Measurements from ENCODE around the gene ZBTB39. TPM values are rescaled to one million over a fixed set of nuclear protein-coding genes. Genes with fewer than 3 reads are reported as not detected.
"Not testable (repeated sequence)": the region's sequence is repeated elsewhere in the genome, so short reads cannot be mapped to it uniquely, and the experiment has no call there.

ZBTB39 gene
- total RNA-seq, 1 donor from 2014 or later, result 8.2 TPM

DNA sequence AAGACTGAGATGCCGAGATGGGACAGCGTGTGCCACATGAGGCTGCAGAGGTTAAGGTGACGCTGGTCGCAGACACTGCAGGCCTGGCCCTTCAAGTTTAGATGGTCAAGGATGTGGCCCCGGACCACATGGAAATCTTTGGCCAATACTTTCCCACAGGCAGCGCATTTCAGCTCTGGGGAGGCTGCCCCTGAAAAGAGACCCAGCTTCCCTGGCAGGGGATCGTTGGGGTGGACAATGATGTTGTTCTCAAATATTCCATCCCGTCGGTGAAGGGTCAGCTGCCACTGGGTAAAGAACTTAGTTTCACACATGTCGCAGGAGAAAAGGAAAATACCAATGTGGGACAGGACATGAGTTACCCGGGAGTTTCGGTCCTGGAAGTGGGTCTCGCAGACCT is 3.0 kb downstream of the ZBTB39 start:
- no peak for DNase-seq (ENCODE audit: low spot score in 2 of 2)
- FAIRE-seq, result no peak

GRCh38 chr12:57001448-57001906 is 4.9 kb downstream of the ZBTB39 start:
- no peak for FAIRE-seq
- DNase-seq (ENCODE audit: low spot score in 2 of 2), result peak in 1 of 2 donors; percentile 71

- DNase-seq (ENCODE audit: low spot score in 2 of 2) (no peak), FAIRE-seq (no peak)
Observed at GRCh38 chr12:57000393-57000792, 6.0 kb downstream of the ZBTB39 start.

DNA sequence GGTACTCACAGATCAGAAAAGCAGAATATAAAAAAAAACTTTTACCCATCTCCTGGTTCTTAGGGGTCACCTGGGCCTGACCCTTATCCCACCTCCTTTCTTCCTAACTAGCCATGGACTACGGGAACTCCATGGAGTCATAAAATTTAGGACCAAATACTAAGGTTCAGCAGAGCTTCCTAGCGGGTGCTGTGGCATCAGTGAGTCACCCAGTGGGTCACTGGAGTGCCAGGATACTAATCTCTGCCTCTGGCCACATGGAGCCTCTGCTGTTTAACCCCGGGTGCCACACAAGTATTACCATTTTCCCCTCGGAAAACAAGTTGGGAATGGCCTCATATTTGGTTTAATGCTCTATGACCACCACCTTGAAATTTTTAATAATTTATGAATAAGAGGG is 6.9 kb downstream of the ZBTB39 start:
- FAIRE-seq (no peak), DNase-seq (ENCODE audit: low spot score in 2 of 2) (no peak)

- DNase-seq (ENCODE audit: low spot score in 2 of 2), result no peak
- FAIRE-seq, result no peak
Observed at GRCh38 chr12:56998981-56999380, 7.4 kb downstream of the ZBTB39 start.

DNA sequence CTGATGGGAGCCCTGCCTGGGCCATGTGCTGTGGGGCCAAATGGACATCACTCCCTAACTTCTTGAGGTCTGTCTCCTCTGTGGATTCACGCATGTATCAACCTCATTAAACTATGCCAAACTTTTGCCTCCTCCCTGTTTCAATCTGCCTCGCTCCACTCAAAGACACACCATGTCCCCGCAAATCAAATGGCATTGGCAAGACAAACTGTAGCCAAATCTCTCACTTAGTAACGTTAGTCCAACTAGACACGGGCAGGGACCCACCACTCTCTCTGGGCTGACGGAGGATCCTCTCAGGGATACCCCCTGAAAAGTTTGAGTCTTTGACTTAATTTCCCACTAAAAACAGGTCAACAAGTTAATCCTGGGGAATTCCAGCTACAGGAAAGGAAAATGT is 8.0 kb downstream of the ZBTB39 start:
- DNase-seq (ENCODE audit: low spot score in 2 of 2) (no peak), FAIRE-seq (no peak)

DNA sequence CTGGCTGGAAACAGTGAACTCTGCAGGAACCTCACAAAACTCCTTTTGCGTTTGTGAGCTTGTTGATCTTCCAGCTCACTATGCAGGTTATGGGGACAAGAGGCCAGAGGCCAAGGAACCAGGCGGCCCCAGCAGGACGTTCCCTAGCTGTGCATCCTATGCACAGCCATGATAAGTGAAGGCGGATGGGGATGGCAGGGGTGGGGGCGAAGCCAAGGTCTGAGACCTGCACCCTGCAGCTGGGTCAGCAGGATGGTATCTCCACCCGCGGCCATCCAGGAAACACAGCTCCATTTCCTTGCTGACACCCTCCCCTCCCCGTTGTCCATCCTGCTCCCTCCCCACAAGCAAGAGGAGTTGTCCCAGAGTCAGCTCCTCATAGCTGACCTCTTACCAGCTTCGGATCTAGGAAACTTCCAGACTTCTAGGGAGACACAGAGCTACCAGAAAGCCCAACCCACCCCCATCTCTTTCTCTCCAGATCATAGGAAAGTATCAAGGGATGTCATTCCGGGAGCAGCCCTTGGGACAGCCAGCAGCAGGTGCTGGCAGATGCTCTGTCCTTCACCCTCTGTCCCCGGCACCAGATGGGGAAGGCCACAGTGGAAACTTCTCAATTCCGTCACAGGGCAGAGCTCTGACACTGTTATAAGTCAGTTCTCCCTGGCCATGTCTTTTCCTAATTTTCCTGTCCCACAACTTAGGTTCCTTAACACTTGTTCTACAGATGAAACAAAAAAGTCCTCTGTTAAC is 9.4 kb downstream of the ZBTB39 start:
- FAIRE-seq, result no peak

GRCh38 chr12:56995930-56996496 is 10.3 kb downstream of the ZBTB39 start:
- no peak for FAIRE-seq
- DNase-seq (ENCODE audit: low spot score in 2 of 2), result no peak

More for the DNA sequence above, 9.4 kb downstream of the ZBTB39 start:
- DNase-seq (ENCODE audit: low spot score in 2 of 2), result no peak

DNA sequence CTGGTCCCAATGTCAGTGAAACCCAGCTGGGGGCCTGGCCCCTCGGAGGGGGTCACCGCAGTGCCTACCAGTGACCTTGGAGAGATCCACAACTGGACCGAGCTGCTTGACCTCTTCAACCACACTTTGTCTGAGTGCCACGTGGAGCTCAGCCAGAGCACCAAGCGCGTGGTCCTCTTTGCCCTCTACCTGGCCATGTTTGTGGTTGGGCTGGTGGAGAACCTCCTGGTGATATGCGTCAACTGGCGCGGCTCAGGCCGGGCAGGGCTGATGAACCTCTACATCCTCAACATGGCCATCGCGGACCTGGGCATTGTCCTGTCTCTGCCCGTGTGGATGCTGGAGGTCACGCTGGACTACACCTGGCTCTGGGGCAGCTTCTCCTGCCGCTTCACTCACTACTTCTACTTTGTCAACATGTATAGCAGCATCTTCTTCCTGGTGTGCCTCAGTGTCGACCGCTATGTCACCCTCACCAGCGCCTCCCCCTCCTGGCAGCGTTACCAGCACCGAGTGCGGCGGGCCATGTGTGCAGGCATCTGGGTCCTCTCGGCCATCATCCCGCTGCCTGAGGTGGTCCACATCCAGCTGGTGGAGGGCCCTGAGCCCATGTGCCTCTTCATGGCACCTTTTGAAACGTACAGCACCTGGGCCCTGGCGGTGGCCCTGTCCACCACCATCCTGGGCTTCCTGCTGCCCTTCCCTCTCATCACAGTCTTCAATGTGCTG is 11.0 kb downstream of the ZBTB39 start:
- DNase-seq (ENCODE audit: low spot score in 2 of 2), result no peak
- no peak for FAIRE-seq

GRCh38 chr12:56994231-56994746 is 12.1 kb downstream of the ZBTB39 start:
- FAIRE-seq, result no peak

DNA sequence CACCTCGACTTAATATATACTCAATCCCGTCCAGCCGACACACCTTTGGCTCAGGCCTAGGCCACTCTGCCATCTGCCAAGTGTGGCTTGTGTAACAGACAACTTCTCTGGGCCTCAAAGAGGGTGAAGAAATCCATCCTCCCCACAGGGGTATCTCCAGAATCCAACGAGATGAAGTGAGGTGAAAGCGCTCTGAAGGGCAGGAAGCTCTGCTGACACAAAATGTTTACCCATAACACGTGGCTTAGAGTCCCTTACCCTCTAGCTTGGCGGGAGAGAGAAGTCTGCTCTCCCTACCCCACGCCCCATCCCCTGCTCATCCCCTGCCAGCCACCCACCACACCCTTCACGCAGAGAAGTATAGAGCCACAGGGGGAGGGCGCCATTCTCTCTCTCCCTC is 13.0 kb downstream of the ZBTB39 start:
- no peak for FAIRE-seq

More at GRCh38 chr12:56994231-56994746, 12.1 kb downstream of the ZBTB39 start:
- DNase-seq (ENCODE audit: low spot score in 2 of 2), result no peak

DNA sequence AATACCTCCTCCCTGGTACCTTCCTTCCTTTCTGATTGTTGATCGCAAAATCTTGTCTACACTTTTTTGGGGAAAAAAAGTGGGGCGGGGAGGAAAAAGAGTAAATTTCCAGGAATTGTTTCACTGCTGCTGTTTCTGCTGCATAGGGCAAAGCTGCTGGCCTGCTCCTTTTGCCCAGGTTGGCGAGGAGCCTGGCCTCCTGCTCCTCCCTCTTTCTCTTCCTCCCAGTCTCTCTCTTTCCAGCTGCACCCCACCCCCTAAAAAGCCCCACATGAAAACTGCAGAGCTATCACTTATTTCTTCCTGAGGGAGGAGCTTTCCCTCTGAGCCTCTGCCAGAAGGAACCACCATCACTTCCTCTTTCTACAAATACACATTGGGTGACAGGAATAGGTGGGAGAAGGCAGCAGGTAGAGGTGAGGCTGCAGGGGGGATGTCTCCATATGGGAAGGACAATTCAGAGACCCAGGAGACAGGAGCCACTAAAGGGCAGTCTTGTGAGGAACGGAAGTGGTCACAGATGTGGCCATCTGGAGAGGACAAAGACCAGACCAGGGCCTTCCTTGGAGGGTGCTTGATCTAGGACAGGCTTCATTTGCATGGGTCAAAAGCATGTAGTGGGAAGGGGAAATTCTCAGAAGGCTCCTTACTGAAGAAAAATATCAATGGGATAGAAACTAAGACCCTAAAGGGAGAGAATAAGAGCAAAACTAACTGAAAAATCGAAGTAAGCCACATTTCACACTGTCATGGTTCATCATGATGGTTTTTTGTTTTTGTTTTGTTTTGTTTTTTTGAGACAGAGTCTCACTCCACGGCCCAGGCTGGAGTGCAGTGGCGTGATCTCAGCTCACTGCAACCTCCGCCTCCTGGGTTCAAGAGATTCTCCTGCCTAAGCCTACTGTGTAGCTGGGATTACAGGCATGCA is 14.8 kb downstream of the ZBTB39 start:
- DNase-seq (ENCODE audit: low spot score in 2 of 2), result no peak
- no peak for FAIRE-seq

More for the DNA sequence above, 13.0 kb downstream of the ZBTB39 start:
- DNase-seq (ENCODE audit: low spot score in 2 of 2), result no peak

DNA sequence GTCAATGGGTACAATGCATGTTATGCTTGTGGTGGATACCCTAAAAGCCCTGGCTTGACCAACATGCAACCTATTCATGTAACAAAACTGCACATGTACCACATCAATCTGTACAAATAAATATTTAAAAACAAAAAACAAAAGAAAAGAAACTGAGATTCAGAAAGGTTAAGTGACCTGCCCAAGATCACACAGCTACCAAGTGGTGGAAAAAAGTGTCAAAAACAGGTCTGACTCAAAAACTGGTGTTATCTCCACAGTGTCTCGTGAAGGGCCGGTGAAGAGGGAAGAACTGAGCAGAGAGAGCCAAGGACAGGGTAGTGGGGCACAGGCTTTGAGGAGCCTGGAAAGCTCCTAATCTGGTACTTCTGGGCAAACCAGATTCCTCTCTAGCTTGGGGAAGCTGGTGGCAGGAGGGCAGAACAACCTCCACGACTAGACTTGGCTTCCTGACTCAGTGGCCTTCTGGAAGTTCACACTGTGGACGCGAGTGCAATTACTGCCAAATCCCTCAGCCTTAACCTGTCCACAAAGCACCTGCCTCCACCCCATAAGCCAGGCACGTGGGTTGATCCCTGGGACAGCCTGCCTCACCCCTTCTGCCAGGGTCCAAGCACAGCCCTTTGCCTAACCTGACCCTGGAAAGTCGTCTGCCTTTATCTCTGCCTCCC is 15.6 kb downstream of the ZBTB39 start:
- no peak for FAIRE-seq
- DNase-seq (ENCODE audit: low spot score in 2 of 2), result no peak

DNA sequence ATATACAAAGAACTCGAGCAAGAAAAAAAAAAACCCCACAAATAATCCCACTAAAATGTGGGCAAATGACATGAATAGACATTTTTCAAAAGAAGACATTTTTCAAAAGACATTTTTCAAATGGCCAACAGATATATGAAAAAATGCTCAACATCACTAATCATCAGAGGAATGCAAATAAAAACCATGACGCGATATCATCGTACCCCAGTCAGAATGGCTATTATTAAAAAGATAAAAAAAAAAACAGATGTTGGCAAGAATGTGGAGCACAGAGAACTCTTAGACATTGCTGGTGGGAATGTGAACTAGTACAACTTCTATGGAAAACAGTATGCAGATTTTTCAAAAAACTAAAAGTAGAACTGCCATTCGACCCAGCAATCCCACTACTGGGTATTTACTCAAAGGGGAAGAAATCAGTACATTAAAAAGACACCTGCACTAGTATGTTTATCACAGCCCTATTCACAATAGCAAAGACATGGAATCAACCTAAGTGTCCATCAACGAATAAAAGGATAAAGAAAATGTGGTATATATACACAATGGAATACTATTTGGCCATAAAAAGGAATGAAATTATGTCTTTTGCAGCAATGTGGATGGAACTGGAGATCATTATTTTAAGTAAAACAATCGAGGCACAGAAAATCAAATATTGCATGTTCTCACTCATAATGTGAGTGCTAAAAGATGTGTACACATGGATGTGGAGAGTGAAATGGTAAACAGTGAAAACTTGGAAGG is 16.3 kb downstream of the ZBTB39 start:
- no peak for FAIRE-seq
- no peak for DNase-seq (ENCODE audit: low spot score in 2 of 2)

GRCh38 chr12:56988207-56988739 is 18.1 kb downstream of the ZBTB39 start:
- FAIRE-seq (no peak), DNase-seq (ENCODE audit: low spot score in 2 of 2) (no peak)

DNA sequence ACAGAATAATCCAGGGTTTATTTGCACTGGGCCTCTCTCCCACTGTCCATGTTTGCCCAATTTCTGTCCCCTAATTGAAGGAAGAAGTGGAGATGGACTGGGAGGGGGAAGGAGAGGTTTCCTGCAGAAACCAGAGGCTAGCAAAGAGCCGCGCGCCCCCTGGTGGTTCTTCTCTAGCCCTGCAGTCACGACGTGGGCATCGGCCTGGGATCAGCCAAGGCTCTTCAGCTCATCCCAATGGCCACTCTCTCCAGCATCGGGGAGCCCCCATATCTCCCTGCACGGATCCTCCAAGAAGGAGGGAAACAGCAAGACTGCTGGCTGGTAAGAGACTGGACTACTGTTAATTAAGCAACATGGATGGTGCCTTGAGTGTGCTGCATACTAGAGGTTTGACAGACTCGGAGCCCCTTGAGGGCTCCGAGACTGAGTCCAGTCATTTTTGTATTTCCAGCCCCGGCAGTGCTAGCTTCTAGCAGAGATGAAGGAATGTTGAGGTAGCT is 18.7 kb downstream of the ZBTB39 start:
- FAIRE-seq (no peak), DNase-seq (ENCODE audit: low spot score in 2 of 2) (peak in 1 of 2 donors; percentile 78)

DNA sequence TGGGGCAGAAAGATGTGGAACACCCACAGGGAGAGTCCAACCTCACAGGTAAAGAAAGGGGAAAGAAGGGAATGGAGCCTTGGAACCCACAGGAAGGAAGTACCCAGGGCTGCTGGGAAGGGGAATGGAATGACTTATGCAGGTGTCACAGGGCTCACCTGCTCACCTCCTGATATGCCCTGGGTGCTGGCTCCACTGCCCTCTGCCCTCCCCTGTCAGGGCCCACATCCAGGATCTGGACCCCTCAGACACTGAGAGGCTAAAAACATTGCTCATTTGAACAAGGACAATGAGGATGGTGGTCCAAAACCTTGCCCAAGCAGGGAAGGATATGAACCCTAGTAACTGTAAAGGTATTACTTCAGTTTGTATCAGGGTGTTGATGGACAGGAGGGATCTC is 19.3 kb downstream of the ZBTB39 start:
- DNase-seq (ENCODE audit: low spot score in 2 of 2), result no peak
- no peak for FAIRE-seq

DNA sequence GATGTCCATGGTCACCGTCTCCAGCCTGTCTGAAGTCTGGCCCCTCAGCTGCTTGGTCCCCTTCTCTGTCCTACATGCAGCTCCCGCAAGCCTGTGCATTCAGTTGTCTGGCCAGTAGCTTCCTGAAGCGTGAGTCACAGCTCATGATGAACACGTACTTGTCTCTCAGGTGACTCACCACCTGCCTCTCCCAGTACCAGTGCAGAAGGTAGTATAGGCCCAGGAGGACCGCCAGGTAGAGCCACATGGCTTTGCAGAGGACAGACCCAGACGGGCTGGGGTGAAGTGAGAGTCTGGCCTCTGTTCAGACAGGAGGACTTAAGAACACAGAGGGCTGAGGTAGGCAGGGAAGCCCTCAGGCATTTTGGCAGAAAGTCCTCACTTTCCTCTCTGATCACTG is 20.6 kb downstream of the ZBTB39 start:
- DNase-seq (ENCODE audit: low spot score in 2 of 2); FAIRE-seq: not testable (repeated sequence)

Measured in frontal cortex (tissue), 4 donors.